H4 (cell line): ENCODE measurements around the gene ADAMTS2. TPM values are rescaled to one million over a fixed set of nuclear protein-coding genes. Genes with fewer than 3 reads are reported as not detected.

Experiments used
- DNase-seq: peaks from one replicate; pipeline ENCODE4 v3.0.0-alpha.2; 2015; ENCODE audit warnings: low spot score
- total RNA-seq: library from RNA; depleted of rRNA; stranded (reverse); fragments of >200 nt; shearing (Covaris generic); gene quantifications from 2 replicates; pipeline ENCODE4 v1.2.3, GENCODE V29; 2014

The ADAMTS2 gene
- total RNA-seq, 1 experiment from 2014 or later, result 1.2 TPM

GRCh38 chr5:179311091-179311470 lies 34.2 kb downstream of the ADAMTS2 start:
- DNase-seq, result no peak

- DNase-seq, result no peak
Measured at GRCh38 chr5:179310439-179311090, 34.7 kb downstream of the ADAMTS2 start.

GRCh38 chr5:179309751-179310320 lies 35.4 kb downstream of the ADAMTS2 start:
- DNase-seq, result no peak

- no peak for DNase-seq
Measured at GRCh38 chr5:179309383-179309670, 35.9 kb downstream of the ADAMTS2 start.

GRCh38 chr5:179308563-179309382 lies 36.5 kb downstream of the ADAMTS2 start:
- no peak for DNase-seq

- no peak for DNase-seq
Measured at GRCh38 chr5:179307931-179308471, 37.3 kb downstream of the ADAMTS2 start.

- no peak for DNase-seq
Measured at GRCh38 chr5:179307013-179307800, 38.1 kb downstream of the ADAMTS2 start.

GRCh38 chr5:179306191-179307012 lies 38.9 kb downstream of the ADAMTS2 start:
- DNase-seq, result no peak

- DNase-seq, result no peak
Measured at GRCh38 chr5:179304871-179305270, 40.4 kb downstream of the ADAMTS2 start.

- DNase-seq, result no peak
Measured at GRCh38 chr5:179304466-179304865, 40.8 kb downstream of the ADAMTS2 start.

- DNase-seq, result no peak
Measured at GRCh38 chr5:179303451-179304200, 41.6 kb downstream of the ADAMTS2 start.

- DNase-seq, result no peak
Measured at GRCh38 chr5:179302499-179303185, 42.6 kb downstream of the ADAMTS2 start.

- no peak for DNase-seq
Measured at GRCh38 chr5:179301796-179302195, 43.5 kb downstream of the ADAMTS2 start.

GRCh38 chr5:179301376-179301775 lies 43.9 kb downstream of the ADAMTS2 start:
- DNase-seq, result no peak

- DNase-seq, result no peak
Measured at GRCh38 chr5:179300581-179301180, 44.6 kb downstream of the ADAMTS2 start.

GRCh38 chr5:179298181-179298993 lies 46.9 kb downstream of the ADAMTS2 start:
- DNase-seq, result no peak

GRCh38 chr5:179297486-179298180 lies 47.6 kb downstream of the ADAMTS2 start:
- no peak for DNase-seq

GRCh38 chr5:179297026-179297425 lies 48.2 kb downstream of the ADAMTS2 start:
- DNase-seq, result no peak
